A673 (cell line): ENCODE data around the gene GNAT1. TPM values are rescaled to one million over a fixed set of nuclear protein-coding genes. Genes with fewer than 3 reads are reported as not detected.
"Not testable (repeated sequence)": the region's sequence is repeated elsewhere in the genome, so short reads cannot be mapped to it uniquely, and the experiment has no call there.

ENCODE experiments used
- BruUV-seq: library from RNA; stranded (reverse); fragments of 400-500 nt; replicated peaks from 2 replicates; lab custom pipeline; 2021; lab: Mats Ljungman, UMichigan
- CTCF ChIA-PET: fragments of 300-600 bp; sonication (Branson Sonifier 250); formaldehyde crosslinking; loops from one replicate; lab custom pipeline; 2022; ENCODE audit warnings: antibody characterized with exemption; lab: Charles Lee
- POLR2A ChIA-PET: fragments of 300-600 bp; sonication (Branson Sonifier 250); formaldehyde crosslinking; loops from one replicate; lab custom pipeline; 2022; ENCODE audit warnings: antibody characterized with exemption; ENCODE audit not compliant: low non-redundant PET; lab: Charles Lee
- DNase-seq: peaks from one replicate; pipeline ENCODE4 v3.0.0-alpha.2; 2015; ENCODE audit warnings: low spot score
- H3K27ac ChIP-seq: fragments of 200-600 bp; sonication (generic); 2 replicates; pipeline ENCODE4 v1.5.1; 2016; ENCODE audit warnings: mixed run types, low read depth, mild to moderate bottlenecking, mixed read lengths, antibody characterized with exemption, low read length; ENCODE audit not compliant: poor library complexity, severe bottlenecking
- H3K27me3 ChIP-seq: fragments of 200-600 bp; sonication (generic); replicated peaks from 2 replicates; pipeline ENCODE4 v1.6.1; 2017; ENCODE audit warnings: mixed run types, low read depth, mild to moderate bottlenecking, mixed read lengths, antibody characterized with exemption, low read length; ENCODE audit not compliant: insufficient read depth, poor library complexity
- H3K36me3 ChIP-seq: fragments of 200-600 bp; sonication (generic); 2 replicates; pipeline ENCODE4 v1.6.1; 2016; ENCODE audit warnings: mixed run types, mild to moderate bottlenecking, mixed read lengths, antibody characterized with exemption, low read length; ENCODE audit not compliant: insufficient read depth, poor library complexity, severe bottlenecking
- H3K4me1 ChIP-seq: fragments of 200-600 bp; sonication (generic); 2 replicates; pipeline ENCODE4 v1.6.1; 2017; ENCODE audit warnings: mixed run types, mild to moderate bottlenecking, mixed read lengths, antibody characterized with exemption, low read length; ENCODE audit not compliant: insufficient read depth, poor library complexity, severe bottlenecking
- H3K4me3 ChIP-seq: fragments of 200-600 bp; sonication (generic); 2 replicates; pipeline ENCODE4 v1.5.1; 2016; ENCODE audit warnings: low read depth, mixed run types, mild to moderate bottlenecking, mixed read lengths, low read length; ENCODE audit not compliant: poor library complexity, severe bottlenecking
- H3K9me3 ChIP-seq: fragments of 200-600 bp; sonication (generic); 2 replicates; pipeline ENCODE4 v1.6.1; 2016; ENCODE audit warnings: mixed run types, low read depth, mild to moderate bottlenecking, mixed read lengths, antibody characterized with exemption, low read length; ENCODE audit not compliant: poor library complexity, severe bottlenecking
- CTCF ChIP-seq: fragments of 300-800, 200-600 bp; sonication (generic); conservative IDR thresholded peaks from 2 replicates; pipeline ENCODE4 v1.5.1; 2017; ENCODE audit warnings: low read depth, mild to moderate bottlenecking, antibody characterized with exemption, low read length, moderate library complexity, mixed read lengths
- EZH2 ChIP-seq: fragments of 200-600 bp; sonication (generic); IDR thresholded peaks from 2 replicates; pipeline ENCODE4 v1.6.1; 2017; ENCODE audit warnings: borderline replicate concordance, low read depth, mild to moderate bottlenecking, mixed read lengths, antibody characterized with exemption, low read length; ENCODE audit not compliant: poor library complexity, severe bottlenecking
- intact Hi-C: fragments of 100-400 bp; cut with micrococcal nuclease; formaldehyde crosslinking; loops from one replicate; pipeline ENCODE4 v1.10.0; 2022; ENCODE audit not compliant: unreplicated experiment
- total RNA-seq: library from RNA; stranded (reverse); gene quantifications from 2 replicates; pipeline ENCODE4 v1.2.3, GENCODE V29; 2021

Gene GNAT1
- total RNA-seq, 1 experiment from 2014 or later = not detected

GRCh38 chr3:50210510-50211367, 19.3 kb downstream of the GNAT1 start:
- H3K27me3 ChIP-seq = peaks cover 12% of the 10 kb centered on the region
- H3K4me3 ChIP-seq = no peak overlapping the region
- no peak overlapping the region for H3K27ac ChIP-seq
- no peaks in the 10 kb centered on the region for H3K9me3 ChIP-seq
- TF ChIP-seq EZH2 = no peak
- TF ChIP-seq CTCF = no peak
- intact Hi-C loops = no loop called here
- DNase-seq = no peak
- CTCF ChIA-PET = interaction anchor here (0.6 kb wide), 1 partner anchor 22 kb away, joined by 3 read pairs; no protein-coding TSS in a partner anchor
- H3K4me1 ChIP-seq = no peaks in the 10 kb centered on the region
- POLR2A ChIA-PET = no interaction called here
- no peaks in the 10 kb centered on the region for H3K36me3 ChIP-seq
- no TSS peak for BruUV-seq

- CTCF ChIA-PET, H3K36me3 ChIP-seq, BruUV-seq, POLR2A ChIA-PET, H3K27ac ChIP-seq, H3K27me3 ChIP-seq, intact Hi-C loops, H3K4me1 ChIP-seq, H3K9me3 ChIP-seq, DNase-seq, H3K4me3 ChIP-seq: not testable (repeated sequence)
These were observed 19.9 kb downstream of the GNAT1 start for GRCh38 chr3:50211368-50211717.

GRCh38 chr3:50211930-50212329, 20.5 kb downstream of the GNAT1 start:
- ChIA-PET POLR2A (no interaction called here), CTCF (no interaction called here)
- H3K27me3 ChIP-seq = peaks cover under 1% of the 10 kb centered on the region
- intact Hi-C loops = no loop called here
- no peaks in the 10 kb centered on the region for H3K9me3 ChIP-seq
- no peak for DNase-seq
- no peak overlapping the region for H3K27ac ChIP-seq
- no peak overlapping the region for H3K4me3 ChIP-seq
- H3K4me1 ChIP-seq = no peaks in the 10 kb centered on the region
- no peak for TF ChIP-seq EZH2
- no TSS peak for BruUV-seq
- H3K36me3 ChIP-seq = no peaks in the 10 kb centered on the region

- no peak for DNase-seq
- POLR2A ChIA-PET = no interaction called here
- intact Hi-C loops = no loop called here
These were observed 21.1 kb downstream of the GNAT1 start for GRCh38 chr3:50212502-50212901.

More at GRCh38 chr3:50212502-50212901, 21.1 kb downstream of the GNAT1 start:
- Histone ChIP-seq H3K4me3 (no peak overlapping the region), H3K4me1 (no peaks in the 10 kb centered on the region), H3K36me3 (no peaks in the 10 kb centered on the region), H3K27ac (no peak overlapping the region), H3K27me3 (no peaks in the 10 kb centered on the region), H3K9me3 (no peaks in the 10 kb centered on the region)
- CTCF ChIA-PET = no interaction called here
- no TSS peak for BruUV-seq
- TF ChIP-seq CTCF = no peak
- TF ChIP-seq EZH2 = no peak
